T-helper 17 cell (primary cell): ENCODE measurements around the gene RASGEF1C. TPM values are rescaled to one million over a fixed set of nuclear protein-coding genes. Genes with fewer than 3 reads are reported as not detected.

ENCODE experiments used
- ATAC-seq: fragments of 150-1000 bp; cut with Tn5 transposase; 2 replicates; pipeline ENCODE4 v1.10.0; 2021; ENCODE audit warnings: mild to moderate bottlenecking, moderate library complexity
- DNase-seq, 3 donors: peaks; one replicate each; pipeline versions ENCODE4 v3.0.0 to v3.0.0-alpha.2; 2020 to 2021
- H3K9me3 ChIP-seq: one replicate; pipeline ENCODE4 v1.7.0; 2013; ENCODE audit warnings: low read length, mild to moderate bottlenecking; ENCODE audit not compliant: control insufficient read depth, poor library complexity, severe bottlenecking
- H3K27ac Mint-ChIP-seq: one replicate; pipeline ENCODE4 v1.8.0; 2022; ENCODE audit warnings: mild to moderate bottlenecking, moderate library complexity, mixed read lengths
- H3K27me3 Mint-ChIP-seq: one replicate; pipeline ENCODE4 v1.8.0; 2022; ENCODE audit warnings: mixed read lengths
- H3K36me3 Mint-ChIP-seq: one replicate; pipeline ENCODE4 v1.8.0; 2022; ENCODE audit warnings: low read depth, mixed read lengths
- H3K4me1 Mint-ChIP-seq: one replicate; pipeline ENCODE4 v1.8.0; 2022; ENCODE audit warnings: mild to moderate bottlenecking, mixed read lengths
- H3K4me3 Mint-ChIP-seq: one replicate; pipeline ENCODE4 v1.8.0; 2022; ENCODE audit warnings: mild to moderate bottlenecking, moderate library complexity, mixed read lengths
- total RNA-seq, 4 donors: library from RNA in 2 of 4; stranded (reverse) in 2 of 4; gene quantifications; one replicate each; pipeline ENCODE4 v1.2.3 and lab custom pipeline; 2022 to 2026

Gene RASGEF1C
- total RNA-seq, 2 donors from 2014 or later: not detected

GRCh38 chr5:180118391-180118791 is 90.6 kb downstream of the RASGEF1C start:
- Mint-ChIP-seq H3K36me3 (no peaks in the 10 kb centered on the region), H3K4me1 (no peaks in the 10 kb centered on the region), H3K27me3 (peaks cover 24% of the 10 kb centered on the region), H3K4me3 (no peak overlapping the region), H3K27ac (no peak overlapping the region)
- DNase-seq (no peak), ATAC-seq (no peak)
- no peaks in the 10 kb centered on the region for H3K9me3 ChIP-seq

DNA sequence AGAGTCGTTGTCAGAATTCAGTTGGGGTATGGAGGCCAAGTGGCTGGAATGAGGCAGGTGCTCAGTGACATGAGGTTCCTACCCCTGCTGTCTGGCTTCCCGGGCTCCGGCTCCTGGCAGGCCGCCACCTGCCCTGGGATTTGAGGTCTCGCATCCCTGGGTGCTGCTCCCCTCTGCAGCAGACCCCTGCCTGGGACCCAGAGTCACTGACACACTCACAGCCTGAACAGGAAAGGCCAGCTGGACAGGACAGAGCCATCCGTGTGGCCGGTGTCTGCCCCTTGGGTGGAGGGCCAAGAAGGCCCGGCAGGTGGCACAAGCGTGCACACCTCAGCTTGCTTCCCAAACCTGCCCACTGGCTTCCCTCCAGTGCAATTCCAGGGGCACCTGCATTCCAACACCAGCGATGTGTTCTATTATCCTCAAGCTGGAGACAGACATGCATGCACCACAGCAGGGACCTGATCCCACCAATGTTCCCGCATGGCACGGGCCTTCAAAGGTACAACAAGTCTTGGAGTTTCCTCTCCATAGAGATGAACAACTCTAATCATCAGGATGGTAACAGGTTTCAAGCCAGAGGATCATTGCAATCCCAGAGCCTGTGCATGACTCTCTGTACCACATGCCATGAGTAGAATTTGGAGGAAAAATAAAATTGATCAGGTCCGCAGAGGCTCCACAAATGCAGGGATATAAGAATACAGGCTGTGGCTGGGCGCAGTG is 91.8 kb downstream of the RASGEF1C start:
- Mint-ChIP-seq H3K36me3 (no peaks in the 10 kb centered on the region), H3K4me3 (no peak overlapping the region), H3K27me3 (peaks cover 23% of the 10 kb centered on the region), H3K27ac (no peak overlapping the region), H3K4me1 (no peaks in the 10 kb centered on the region)
- DNase-seq (no peak), ATAC-seq (no peak)
- no peaks in the 10 kb centered on the region for H3K9me3 ChIP-seq

- Mint-ChIP-seq H3K36me3 (no peaks in the 10 kb centered on the region), H3K4me1 (no peaks in the 10 kb centered on the region), H3K27me3 (peaks cover 18% of the 10 kb centered on the region), H3K4me3 (no peak overlapping the region), H3K27ac (no peak overlapping the region)
- no peaks in the 10 kb centered on the region for H3K9me3 ChIP-seq
- ATAC-seq: no peak
- DNase-seq: no peak
These were observed 92.7 kb downstream of the RASGEF1C start for GRCh38 chr5:180116077-180116999.

GRCh38 chr5:180115326-180116076 is 93.5 kb downstream of the RASGEF1C start:
- Mint-ChIP-seq H3K4me3 (no peak overlapping the region), H3K36me3 (no peaks in the 10 kb centered on the region), H3K27ac (no peak overlapping the region), H3K4me1 (no peaks in the 10 kb centered on the region), H3K27me3 (peaks cover 18% of the 10 kb centered on the region)
- no peak for ATAC-seq
- DNase-seq: no peak
- no peaks in the 10 kb centered on the region for H3K9me3 ChIP-seq

DNA sequence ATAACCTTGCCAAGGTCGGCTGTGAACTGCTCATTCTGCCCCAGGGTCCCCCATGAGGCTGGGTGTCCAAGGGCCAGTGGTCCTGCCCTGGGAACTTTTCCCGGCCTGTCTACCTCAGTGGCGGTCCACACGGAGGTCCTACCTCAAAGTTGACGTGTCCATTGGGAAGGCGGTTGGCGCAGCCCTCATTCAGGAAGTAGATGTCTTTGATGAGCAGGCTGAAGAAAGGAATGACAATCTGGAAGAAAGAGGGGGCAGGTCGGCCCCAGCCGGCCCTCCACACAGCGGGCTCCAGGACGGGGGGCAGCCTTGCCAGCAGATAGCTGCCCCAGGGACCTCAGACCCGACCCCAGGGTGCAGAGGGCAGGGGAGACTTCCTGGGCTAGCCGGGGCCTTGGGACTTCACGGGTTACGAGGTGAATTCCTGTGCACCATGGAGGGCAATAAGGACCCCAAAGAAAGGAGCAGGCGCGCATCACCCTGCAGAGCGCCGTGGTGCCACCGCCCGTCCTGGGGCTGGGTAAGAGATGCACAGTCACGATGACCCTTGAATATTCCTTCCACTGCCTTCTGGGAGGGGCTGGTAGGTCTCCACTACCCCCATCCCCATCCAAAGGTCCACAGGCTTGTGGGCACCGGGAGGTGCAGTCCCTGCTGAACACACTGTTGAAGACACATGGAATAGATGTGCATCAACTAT is 94.6 kb downstream of the RASGEF1C start:
- no peaks in the 10 kb centered on the region for H3K4me1 Mint-ChIP-seq
- no peak overlapping the region for H3K27ac Mint-ChIP-seq
- ATAC-seq (no peak), DNase-seq (no peak)
- H3K36me3 Mint-ChIP-seq: no peaks in the 10 kb centered on the region
- peaks cover 13% of the 10 kb centered on the region for H3K27me3 Mint-ChIP-seq
- no peak overlapping the region for H3K4me3 Mint-ChIP-seq
- H3K9me3 ChIP-seq: no peaks in the 10 kb centered on the region

DNA sequence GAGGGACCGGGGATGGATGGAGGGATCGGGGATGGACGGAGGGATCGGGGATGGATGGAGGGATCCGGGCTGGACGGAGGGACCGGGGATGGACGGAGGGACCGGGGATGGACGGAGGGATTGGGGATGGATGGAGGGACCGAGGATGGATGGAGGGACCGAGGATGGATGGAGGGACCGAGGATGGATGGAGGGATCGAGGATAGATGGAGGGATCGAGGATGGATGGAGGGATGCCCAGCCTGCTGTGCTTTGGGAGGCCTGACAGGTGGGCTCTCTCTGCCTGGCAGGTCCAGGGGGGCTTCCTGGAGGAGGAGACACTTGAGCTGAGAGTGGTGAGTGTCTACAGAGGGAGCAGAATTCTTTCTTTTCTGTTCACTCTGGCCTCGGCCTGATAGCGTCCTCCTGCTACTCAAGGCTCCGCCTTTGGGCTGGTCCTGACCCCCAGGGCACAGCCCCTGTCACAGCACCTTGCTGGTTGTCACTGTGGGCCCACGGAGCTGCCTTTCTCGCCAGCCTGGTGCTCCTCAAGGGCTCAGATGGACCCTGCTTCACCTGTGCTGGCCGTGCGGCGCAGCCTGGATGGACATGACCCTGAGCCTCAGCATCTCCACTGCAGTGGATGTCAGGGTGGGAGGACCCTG is 95.2 kb downstream of the RASGEF1C start:
- H3K36me3 Mint-ChIP-seq: no peaks in the 10 kb centered on the region
- ATAC-seq: no peak

GRCh38 chr5:180112181-180112861 is 96.7 kb downstream of the RASGEF1C start:
- Mint-ChIP-seq H3K36me3 (peaks cover 3% of the 10 kb centered on the region), H3K4me1 (no peaks in the 10 kb centered on the region), H3K4me3 (no peak overlapping the region), H3K27ac (no peak overlapping the region), H3K27me3 (peaks cover 4% of the 10 kb centered on the region)
- DNase-seq: no peak
- H3K9me3 ChIP-seq: no peaks in the 10 kb centered on the region
- ATAC-seq: no peak

More for the DNA sequence above, 95.2 kb downstream of the RASGEF1C start:
- no peak for DNase-seq
- Mint-ChIP-seq H3K27ac (no peak overlapping the region), H3K4me1 (no peaks in the 10 kb centered on the region), H3K4me3 (no peak overlapping the region), H3K27me3 (peaks cover 13% of the 10 kb centered on the region)
- H3K9me3 ChIP-seq: no peaks in the 10 kb centered on the region

- H3K27ac Mint-ChIP-seq: no peak overlapping the region
- H3K36me3 Mint-ChIP-seq: peaks cover 3% of the 10 kb centered on the region
- ATAC-seq: no peak
- H3K27me3 Mint-ChIP-seq: peaks cover 4% of the 10 kb centered on the region
- H3K4me3 Mint-ChIP-seq: no peak overlapping the region
- no peaks in the 10 kb centered on the region for H3K4me1 Mint-ChIP-seq
- H3K9me3 ChIP-seq: peaks cover 1% of the 10 kb centered on the region
- DNase-seq: no peak
These were observed 97.6 kb downstream of the RASGEF1C start for GRCh38 chr5:180111273-180112002.

- no peak for ATAC-seq
- no peak overlapping the region for H3K27ac Mint-ChIP-seq
These were observed 99.1 kb downstream of the RASGEF1C start for GRCh38 chr5:180109920-180110319.

GRCh38 chr5:180107005-180107404 is 102.0 kb downstream of the RASGEF1C start:
- H3K9me3 ChIP-seq: peaks cover 4% of the 10 kb centered on the region
- H3K4me3 Mint-ChIP-seq: no peak overlapping the region
- peaks cover 14% of the 10 kb centered on the region for H3K27me3 Mint-ChIP-seq
- no peaks in the 10 kb centered on the region for H3K4me1 Mint-ChIP-seq
- peaks cover 3% of the 10 kb centered on the region for H3K36me3 Mint-ChIP-seq
- no peak for ATAC-seq
- DNase-seq: no peak
- no peak overlapping the region for H3K27ac Mint-ChIP-seq

More at GRCh38 chr5:180109920-180110319, 99.1 kb downstream of the RASGEF1C start:
- H3K9me3 ChIP-seq: peaks cover 4% of the 10 kb centered on the region
- Mint-ChIP-seq H3K4me3 (no peak overlapping the region), H3K27me3 (peaks cover 4% of the 10 kb centered on the region), H3K4me1 (no peaks in the 10 kb centered on the region), H3K36me3 (peaks cover 3% of the 10 kb centered on the region)
- no peak for DNase-seq

- peaks cover 4% of the 10 kb centered on the region for H3K9me3 ChIP-seq
- Mint-ChIP-seq H3K27ac (no peak overlapping the region), H3K27me3 (peaks cover 14% of the 10 kb centered on the region), H3K4me1 (no peaks in the 10 kb centered on the region), H3K36me3 (peaks cover 3% of the 10 kb centered on the region), H3K4me3 (no peak overlapping the region)
- ATAC-seq (no peak), DNase-seq (no peak)
These were observed 103.1 kb downstream of the RASGEF1C start for GRCh38 chr5:180105827-180106312.
